Measurements from ENCODE around the gene CFAP74.
"Not testable (repeated sequence)": the region's sequence is repeated elsewhere in the genome, so short reads cannot be mapped to it uniquely, and the experiment has no call there.

The CFAP74 gene

DNA sequence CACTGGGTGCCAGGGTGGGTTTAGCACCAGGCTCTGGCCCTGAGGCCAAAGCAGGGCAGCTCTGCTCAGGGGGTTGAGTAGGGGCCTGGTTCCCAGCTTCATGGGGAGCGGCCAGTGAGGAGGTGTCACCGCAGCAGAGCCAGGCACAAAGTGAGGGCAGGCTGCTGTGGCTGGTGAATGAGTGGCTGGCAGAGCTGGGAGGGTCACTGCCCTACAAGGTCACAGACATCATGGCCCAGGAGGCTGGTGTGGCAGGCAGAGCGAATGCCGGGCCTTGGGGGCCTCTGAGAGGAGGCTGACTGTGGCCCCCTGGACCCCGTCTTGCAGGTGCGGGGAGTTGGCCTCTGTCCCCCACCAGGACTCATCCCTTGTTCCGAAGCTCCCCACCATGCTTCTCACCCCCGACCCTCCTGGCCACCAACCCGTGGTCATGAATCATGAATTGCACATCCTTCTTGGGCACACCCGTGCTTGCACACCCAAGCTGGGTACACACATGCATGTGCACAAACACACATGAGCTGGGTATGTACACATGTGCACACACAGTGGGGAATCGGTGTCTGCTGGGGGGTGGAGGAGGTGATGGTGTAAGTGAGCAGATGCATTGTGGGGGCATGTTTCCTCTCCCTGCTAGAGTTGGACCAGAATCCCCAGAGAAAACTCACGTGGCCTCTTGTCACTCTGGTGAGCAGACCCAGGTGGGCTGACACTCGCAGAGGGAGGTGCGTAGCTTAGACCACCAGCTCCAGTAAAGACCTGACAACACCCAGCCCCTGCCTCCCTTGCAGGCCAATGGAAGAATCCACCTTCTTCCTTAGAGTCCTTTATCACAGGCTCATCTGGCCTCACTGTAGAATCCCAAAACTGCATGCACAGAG is 107.9 kb downstream of the CFAP74 start:
- DNase-seq (ENCODE audit: low read depth), result no peak

GRCh38 chr1:1895060-1895418 is 108.5 kb downstream of the CFAP74 start:
- DNase-seq (ENCODE audit: low read depth), result no peak

GRCh38 chr1:1894354-1895059 is 109.1 kb downstream of the CFAP74 start:
- no peak for DNase-seq (ENCODE audit: low read depth)

DNA sequence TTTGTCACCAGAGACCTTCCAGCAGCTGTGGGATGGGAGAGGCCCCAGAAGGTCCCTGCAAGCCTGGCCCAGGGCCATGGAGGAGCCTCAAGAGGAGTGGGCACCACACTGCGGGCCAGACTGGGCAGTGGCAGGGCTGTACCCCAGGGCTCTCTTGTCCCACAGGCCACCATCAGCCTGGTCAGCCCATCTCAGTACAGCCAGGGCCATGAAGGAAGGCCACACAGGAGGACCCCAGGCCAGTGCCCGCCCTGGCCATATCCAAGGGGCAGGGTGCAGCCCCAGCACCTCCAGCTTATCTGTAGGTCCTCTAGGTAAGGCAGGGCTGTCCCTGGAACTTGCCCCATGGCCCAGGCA is 109.6 kb downstream of the CFAP74 start:
- no peak for DNase-seq (ENCODE audit: low read depth)

- no peak for DNase-seq (ENCODE audit: low read depth)
Observed at GRCh38 chr1:1893291-1893985, 110.1 kb downstream of the CFAP74 start.

DNA sequence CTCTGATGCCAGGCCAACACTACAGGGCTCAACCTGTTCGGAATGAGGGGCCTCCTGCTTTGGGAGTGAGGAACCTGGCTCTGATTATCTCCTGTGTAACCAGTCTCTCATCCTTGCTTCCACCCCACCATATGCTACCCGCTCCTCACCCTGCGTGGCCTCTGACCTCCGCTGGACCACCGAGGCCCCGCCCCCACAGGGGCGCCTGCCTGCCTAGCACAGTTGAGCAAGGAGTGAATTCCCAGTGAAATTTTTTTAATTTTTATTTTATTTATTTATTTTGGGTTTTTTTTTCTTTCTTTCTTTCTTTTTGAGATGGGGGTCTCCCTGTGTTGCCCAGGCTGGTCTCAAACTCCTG is 110.8 kb downstream of the CFAP74 start:
- DNase-seq (ENCODE audit: low read depth), result no peak

GRCh38 chr1:1892079-1892762 is 111.4 kb downstream of the CFAP74 start:
- DNase-seq (ENCODE audit: low read depth), result no peak

- peak; percentile 78 for DNase-seq (ENCODE audit: low read depth)
Observed at GRCh38 chr1:1891349-1892078, 112.1 kb downstream of the CFAP74 start.

GRCh38 chr1:1890506-1891348 is 112.9 kb downstream of the CFAP74 start, which contains the start of gene GNB1:
Gene GNB1 (minus strand): TSS chr1:1891087. CDS start chr1:1825453, 65,634 bp downstream.
- peak; percentile 80 for DNase-seq (ENCODE audit: low read depth)

DNA sequence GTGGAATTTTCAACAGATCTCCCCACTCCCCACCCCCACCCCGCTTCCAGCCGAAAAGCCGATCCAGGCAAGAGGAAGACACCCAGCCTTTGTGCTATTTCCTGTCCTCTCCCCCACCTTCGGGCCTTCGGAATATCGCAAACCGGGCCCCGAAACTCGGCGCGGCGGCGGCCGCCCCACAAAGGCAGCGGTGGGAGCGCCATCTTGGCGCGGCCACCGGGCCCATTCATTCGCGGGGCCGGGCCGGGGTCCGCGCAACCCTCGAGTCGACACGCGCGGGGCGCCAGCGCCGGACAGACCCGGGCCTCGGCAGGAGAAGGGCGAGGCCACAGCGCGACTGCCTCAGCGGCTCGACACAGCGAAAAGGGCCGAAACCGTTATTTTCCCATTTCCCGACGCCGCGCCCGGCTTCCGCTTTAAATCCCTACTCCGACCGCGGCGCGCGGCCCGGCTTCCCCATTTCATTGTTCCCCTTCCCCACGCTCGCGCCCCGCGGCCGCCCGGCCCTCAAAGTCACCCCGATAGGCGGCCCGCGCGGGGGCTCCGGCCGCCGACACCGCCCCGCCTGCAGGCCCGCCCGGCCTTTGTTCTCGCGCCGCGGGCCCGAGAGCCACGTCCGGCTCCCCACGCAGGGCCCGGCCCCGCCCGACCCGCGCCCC is 113.6 kb downstream of the CFAP74 start:
- no peak for DNase-seq (ENCODE audit: low read depth)

GRCh38 chr1:1889090-1889750 is 114.4 kb downstream of the CFAP74 start:
- DNase-seq (ENCODE audit: low read depth), result no peak

DNA sequence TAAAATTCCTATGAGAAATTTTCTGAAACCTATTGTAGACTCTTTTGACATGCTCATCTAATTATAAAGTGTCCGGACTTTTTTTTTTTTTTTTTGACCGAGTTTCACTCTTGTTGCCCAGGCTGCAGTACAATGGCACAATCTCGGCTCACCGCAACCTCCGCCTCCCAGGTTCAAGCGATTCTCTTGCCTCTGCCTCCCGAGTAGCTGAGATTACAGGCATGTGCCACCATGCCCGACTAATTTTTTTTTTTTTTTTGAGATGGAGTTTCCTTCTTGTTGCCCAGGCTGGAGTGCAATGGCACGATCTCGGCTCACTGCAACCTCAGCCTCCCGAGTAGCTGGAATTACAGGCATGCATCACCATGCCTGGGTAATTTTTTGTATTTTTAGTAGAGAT is 119.7 kb downstream of the CFAP74 start:
- DNase-seq (ENCODE audit: low read depth), result not testable (repeated sequence)

GRCh38 chr1:1883092-1883873 is 120.3 kb downstream of the CFAP74 start:
- no peak for DNase-seq (ENCODE audit: low read depth)

GRCh38 chr1:1881727-1882126 is 121.9 kb downstream of the CFAP74 start:
- DNase-seq (ENCODE audit: low read depth), result no peak

DNA sequence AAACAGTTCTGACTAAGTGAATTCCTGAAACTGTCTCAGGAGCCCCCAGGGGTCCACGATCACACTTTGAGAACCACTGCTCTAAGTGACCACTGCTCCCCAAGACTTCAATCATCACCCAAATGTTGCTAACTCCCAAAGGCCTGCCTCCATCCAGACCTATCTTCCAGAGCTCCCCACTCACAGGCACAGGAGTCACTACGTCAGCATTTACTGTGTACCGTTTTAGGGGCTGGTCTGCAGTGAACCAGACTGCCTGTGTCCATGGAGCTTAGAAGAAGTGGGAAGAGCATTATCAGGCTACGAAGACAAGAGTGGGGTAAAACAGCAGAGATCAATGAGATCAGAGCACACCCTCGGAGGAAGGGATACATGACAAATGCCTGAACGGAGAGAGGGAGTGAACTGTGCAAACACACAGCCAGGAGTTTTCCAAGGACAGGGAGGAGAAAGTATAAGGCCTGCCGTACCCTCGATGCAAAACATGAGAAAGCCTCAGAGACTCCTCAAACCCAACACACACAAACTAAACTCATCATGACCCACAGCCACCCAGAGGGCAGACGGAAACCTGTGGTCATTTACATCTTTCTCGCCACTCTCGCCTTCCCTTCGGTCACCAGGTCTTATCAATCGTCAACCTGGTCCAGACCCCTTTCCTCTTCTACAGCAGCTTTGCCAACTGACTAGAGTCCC is 122.8 kb downstream of the CFAP74 start:
- DNase-seq (ENCODE audit: low read depth), result no peak

DNA sequence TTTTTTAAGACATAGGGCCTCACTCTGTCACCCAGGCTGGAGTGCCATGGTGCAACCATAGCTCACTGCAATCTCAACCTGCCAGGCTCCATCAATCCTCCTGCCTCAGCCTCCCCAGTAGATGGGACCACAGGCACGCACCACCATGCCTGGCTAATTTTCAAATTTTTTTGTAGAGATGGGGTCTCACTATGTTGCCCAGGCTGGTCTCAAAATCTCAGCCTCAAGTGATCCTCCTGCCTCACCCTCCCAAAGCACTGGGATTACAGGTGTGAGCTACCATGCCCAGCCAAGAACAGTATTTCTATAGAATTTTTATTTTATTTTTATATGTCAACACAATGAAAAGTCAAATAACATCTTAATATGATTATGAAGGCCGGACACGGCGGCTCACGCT is 123.6 kb downstream of the CFAP74 start:
- no peak for DNase-seq (ENCODE audit: low read depth)

- no peak for DNase-seq (ENCODE audit: low read depth)
Observed at GRCh38 chr1:1877865-1878436, 125.6 kb downstream of the CFAP74 start.
